Endothelial cell of umbilical vein (primary cell): ENCODE results near the gene SYNJ1. TPM values are rescaled to one million over a fixed set of nuclear protein-coding genes. Genes with fewer than 3 reads are reported as not detected.

Experiments
- BruUV-seq: library from RNA; stranded (reverse); fragments of 400-500 nt; replicated peaks from 2 replicates; lab custom pipeline; 2021; lab: Mats Ljungman, UMichigan
- CTCF ChIA-PET: fragments of 300-600, 350-600 bp; sonication (Branson Sonifier 250); formaldehyde crosslinking; loops from one replicate; lab custom pipeline; 2021; ENCODE audit warnings: antibody characterized with exemption, inconsistent platforms; lab: Charles Lee
- POLR2A ChIA-PET: fragments of 300-600, 350-600 bp; sonication (Branson Sonifier 250); formaldehyde crosslinking; loops from one replicate; lab custom pipeline; 2021; ENCODE audit warnings: antibody characterized with exemption, inconsistent platforms; lab: Charles Lee
- DNase-seq: peaks from one replicate; pipeline ENCODE4 v3.0.0-alpha.2; 2011; ENCODE audit warnings: low read depth, low spot score
- FAIRE-seq: peaks from 2 replicates; lab custom pipeline; 2011; peaks lifted over from hg19 to GRCh38; lab: Jason Lieb, UNC
- H2AFZ ChIP-seq: 2 replicates; pipeline ENCODE4 v1.6.0; 2012; ENCODE audit warnings: low read depth, low read length, control low read depth, inconsistent platforms
- H3K27ac ChIP-seq: 2 replicates; pipeline ENCODE4 v1.5.1; 2011; ENCODE audit warnings: low read depth, mild to moderate bottlenecking, control low read depth, low read length, moderate library complexity; ENCODE audit not compliant: insufficient read depth
- H3K27me3 ChIP-seq, 2 experiments: 2 replicates each; pipeline versions ENCODE4 v1.6.0 to v1.6.1; 2011; ENCODE audit warnings: low read length in 2 of 2, mixed read lengths in 1 of 2; ENCODE audit not compliant: control insufficient read depth in 2 of 2, insufficient read depth in 2 of 2
- H3K36me3 ChIP-seq, 2 experiments: 2 replicates in 1 of 2; 3 replicates in 1 of 2; pipeline ENCODE4 v1.5.1; 2011; ENCODE audit warnings: low read length in 2 of 2, mild to moderate bottlenecking in 1 of 2, moderate library complexity in 1 of 2; ENCODE audit not compliant: control insufficient read depth in 2 of 2, insufficient read depth in 2 of 2; ENCODE audit errors: extremely low read depth in 1 of 2
- H3K4me1 ChIP-seq: 3 replicates; pipeline ENCODE4 v1.5.1; 2011; ENCODE audit warnings: mild to moderate bottlenecking, low read length; ENCODE audit not compliant: control insufficient read depth, insufficient read depth; ENCODE audit errors: extremely low read depth
- H3K4me2 ChIP-seq: 2 replicates; pipeline ENCODE4 v1.6.1; 2011; ENCODE audit warnings: low read length, control low read depth, mixed read lengths; ENCODE audit not compliant: insufficient read depth
- H3K4me3 ChIP-seq, 3 experiments: fragments of 200-600 bp in 1 of 3; sonication (generic), shearing (Covaris generic) in 1 of 3; replicated peaks in 1 of 3; 2 replicates each; pipeline ENCODE4 v1.5.1; 2011 to 2016; ENCODE audit warnings: control low read depth in 3 of 3, low read length in 3 of 3, mild to moderate bottlenecking in 2 of 3, inconsistent platforms in 1 of 3, low read depth in 1 of 3, moderate library complexity in 1 of 3; ENCODE audit not compliant: insufficient read depth in 1 of 3
- H3K79me2 ChIP-seq: 2 replicates; pipeline ENCODE4 v1.6.0; 2012; ENCODE audit warnings: low read length, inconsistent platforms; ENCODE audit not compliant: control insufficient read depth, insufficient read depth
- H3K9ac ChIP-seq: replicated peaks from 2 replicates; pipeline ENCODE3; 2011; ENCODE audit warnings: low read length, control low read depth; ENCODE audit not compliant: insufficient read depth; ENCODE audit errors: extremely low read depth
- H3K9me1 ChIP-seq: replicated peaks from 3 replicates; pipeline ENCODE4 v1.6.0; 2011; ENCODE audit warnings: mild to moderate bottlenecking, low read length; ENCODE audit not compliant: control insufficient read depth, insufficient read depth; ENCODE audit errors: extremely low read depth
- H3K9me3 ChIP-seq: replicated peaks from 2 replicates; pipeline ENCODE4 v1.5.1; 2012; ENCODE audit warnings: low read length, inconsistent platforms; ENCODE audit not compliant: control insufficient read depth, insufficient read depth
- H4K20me1 ChIP-seq: replicated peaks from 2 replicates; pipeline ENCODE3; 2011; ENCODE audit warnings: mild to moderate bottlenecking, low read length; ENCODE audit not compliant: control insufficient read depth, insufficient read depth; ENCODE audit errors: extremely low read depth
- FOS ChIP-seq: IDR thresholded peaks from 2 replicates; pipeline ENCODE4 v1.6.1; 2011; ENCODE audit warnings: mild to moderate bottlenecking, low read length, moderate library complexity, borderline replicate concordance; ENCODE audit not compliant: insufficient read depth
- GATA2 ChIP-seq: IDR thresholded peaks from 2 replicates; pipeline ENCODE4 v1.7.0; 2011; ENCODE audit warnings: low read depth, mild to moderate bottlenecking, moderate library complexity, mixed read lengths, low read length; ENCODE audit not compliant: insufficient read length, insufficient read depth
- JUN ChIP-seq: IDR thresholded peaks from 2 replicates; pipeline ENCODE4 v1.6.1; 2011; ENCODE audit warnings: borderline replicate concordance, low read depth; ENCODE audit not compliant: insufficient read length, insufficient read depth
- MYC ChIP-seq: IDR thresholded peaks from one replicate; pipeline ENCODE4 v1.6.1; 2011; ENCODE audit warnings: mild to moderate bottlenecking, low read depth, low read length
- POLR2A ChIP-seq: IDR thresholded peaks from 2 replicates; pipeline ENCODE4 v1.6.1; 2012; ENCODE audit warnings: low read depth, mild to moderate bottlenecking, control low read depth, low read length
- POLR2AphosphoS5 ChIP-seq: IDR thresholded peaks from 2 replicates; pipeline ENCODE4 v1.6.1; 2012; ENCODE audit warnings: low read depth, mild to moderate bottlenecking, control low read depth, low read length, moderate library complexity; ENCODE audit not compliant: insufficient read depth
- dilution Hi-C: fragments of 300-500 bp; cut with MboI; formaldehyde crosslinking; loops from one replicate; pipeline ENCODE4 v1.15.0; 2019; ENCODE audit warnings: low sequenced_read_pairs; ENCODE audit not compliant: extremely low pct_ligation_motif_present
- intact Hi-C: fragments of 100-400 bp; cut with micrococcal nuclease; formaldehyde crosslinking; loops from one replicate; pipeline ENCODE4 v1.10.0; 2022
- polyA plus RNA-seq, 4 experiments: library from polyadenylated mRNA; depleted of rRNA in 3 of 4; stranded (reverse) in 3 of 4; unstranded in 1 of 4; fragments of >200 nt; gene quantifications; 2 replicates each; pipeline versions ENCODE4 v1.2.1 to v1.2.3, GENCODE V29; 2011 to 2012; ENCODE audit warnings: missing spikeins in 1 of 4
- total RNA-seq: library from RNA; stranded (reverse); gene quantifications from 2 replicates; pipeline ENCODE4 v1.2.3, GENCODE V29; 2021
- TF ChIP-seq, protein P1 (sequence below): IDR thresholded peaks from 2 replicates; pipeline ENCODE4 v1.6.1; 2011; ENCODE audit not compliant: insufficient read depth, insufficient read length

SYNJ1 gene
- total and polyA plus RNA-seq, 2 donors (not counting 3 experiments of a cell fraction or from before 2014, with no cell fraction given): 5.9 to 17.0 TPM

DNA sequence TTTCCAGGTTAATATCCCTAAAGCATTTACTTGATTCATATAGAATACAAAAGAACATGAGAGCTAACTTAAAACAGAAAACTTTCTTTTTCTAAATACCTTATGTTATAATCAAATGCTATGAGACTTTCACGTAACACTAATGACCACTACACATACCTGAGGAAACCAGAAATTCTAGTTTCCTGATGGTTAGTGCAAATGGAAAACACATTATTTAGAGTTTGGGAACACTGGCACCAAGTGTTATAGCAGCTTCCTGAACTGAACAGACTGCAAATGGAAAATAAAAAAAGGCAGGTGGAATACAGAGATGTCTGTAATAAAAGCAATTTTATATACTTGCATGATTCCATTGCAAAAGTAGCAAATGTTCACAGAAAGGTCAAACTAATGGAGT is 28.3 kb upstream of the SYNJ1 start:
- intact Hi-C loops: no loop called here
- no peaks in the 10 kb centered on the region for H3K27me3 ChIP-seq
- no TSS peak for BruUV-seq

DNA sequence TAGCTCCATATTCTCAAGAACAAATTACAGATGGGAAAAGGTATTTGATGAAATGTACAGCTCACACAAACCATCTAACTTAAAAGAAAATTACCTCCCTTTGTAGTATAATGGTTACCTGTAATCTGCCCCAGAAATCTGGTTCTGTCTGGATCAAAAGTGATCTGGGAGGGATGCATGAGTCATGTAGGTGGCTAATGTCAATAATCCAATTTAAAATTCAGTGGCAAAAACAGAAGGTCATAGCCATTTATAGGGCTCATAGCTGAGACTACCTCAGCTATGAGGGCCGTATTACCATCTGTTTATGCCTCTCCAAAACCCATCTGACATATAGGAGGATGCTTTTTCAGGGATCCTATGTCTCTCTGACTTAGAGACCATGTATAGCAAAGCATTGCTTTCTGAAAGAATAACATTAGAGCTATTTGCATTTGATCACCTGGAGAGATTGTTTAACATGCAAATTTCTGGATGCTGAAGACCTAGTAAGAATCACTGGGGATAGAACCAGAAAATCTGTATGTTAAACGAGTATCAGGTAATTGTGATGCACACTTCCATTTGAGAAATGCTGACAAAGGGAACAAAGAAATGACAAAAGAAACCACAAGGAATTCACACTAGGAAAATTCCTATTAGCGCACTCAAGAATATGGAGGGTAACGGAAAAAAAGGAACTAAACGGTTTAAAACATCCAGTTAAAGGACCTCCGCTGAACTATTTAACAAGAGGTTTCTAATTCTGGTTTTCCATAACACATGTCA is 26.2 kb upstream of the SYNJ1 start:
- no peaks in the 10 kb centered on the region for H3K9me1 ChIP-seq
- no peak overlapping the region for H3K27ac ChIP-seq
- no peak for TF ChIP-seq JUN
- TF ChIP-seq MYC: no peak
- TF ChIP-seq POLR2A: no peak
- no peak for TF ChIP-seq POLR2AphosphoS5
- FAIRE-seq (no peak), DNase-seq (no peak)
- dilution Hi-C loops (no loop called here), intact Hi-C loops (no loop called here)
- ChIA-PET POLR2A (no interaction called here), CTCF (interaction anchor here (0.9 to 1.7 kb wide), 4 partner anchors 8 to 17 kb away, joined by 3 to 4 read pairs (median 3); partner anchors contain the start of gene PAXBP1)
- no peaks in the 10 kb centered on the region for H3K4me1 ChIP-seq
- H3K9ac ChIP-seq: no peak overlapping the region
- H4K20me1 ChIP-seq: peaks cover 3% of the 10 kb centered on the region
- peaks cover 13% of the 10 kb centered on the region for H3K79me2 ChIP-seq
- H2AFZ ChIP-seq: no peak overlapping the region
- no TSS peak for BruUV-seq
- peaks cover 11 to 28% of the 10 kb centered on the region in 2 experiments for H3K36me3 ChIP-seq
- H3K9me3 ChIP-seq: no peaks in the 10 kb centered on the region
- no peak overlapping the region for H3K4me2 ChIP-seq
- no peaks in the 10 kb centered on the region for H3K27me3 ChIP-seq
- no peak overlapping the region for H3K4me3 ChIP-seq

More for the DNA sequence above, 28.3 kb upstream of the SYNJ1 start:
- ChIA-PET POLR2A (no interaction called here), CTCF (interaction anchor here (1.0 to 2.8 kb wide), 5 partner anchors 15 to 441 kb away, joined by 3 to 13 read pairs (median 4); partner anchors contain the start of gene PAXBP1)
- Histone ChIP-seq H4K20me1 (peaks cover 7% of the 10 kb centered on the region), H3K4me2 (no peak overlapping the region), H3K9me1 (no peaks in the 10 kb centered on the region), H3K4me1 (no peaks in the 10 kb centered on the region), H3K9ac (no peak overlapping the region), H3K79me2 (peaks cover 13% of the 10 kb centered on the region), H3K9me3 (no peaks in the 10 kb centered on the region), H3K36me3 (peaks cover 14 to 33% of the 10 kb centered on the region in 2 experiments), H2AFZ (no peak overlapping the region), H3K27ac (no peak overlapping the region), H3K4me3 (no peak overlapping the region)
- FAIRE-seq: no peak
- TF ChIP-seq FOS (no peak), GATA2 (no peak), POLR2A (no peak), POLR2AphosphoS5 (no peak), JUN (no peak)
- TF ChIP-seq, protein P1, sequence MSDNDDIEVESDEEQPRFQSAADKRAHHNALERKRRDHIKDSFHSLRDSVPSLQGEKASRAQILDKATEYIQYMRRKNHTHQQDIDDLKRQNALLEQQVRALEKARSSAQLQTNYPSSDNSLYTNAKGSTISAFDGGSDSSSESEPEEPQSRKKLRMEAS: no peak
- no peak for DNase-seq
- dilution Hi-C loops: no loop called here
